GM20000 (cell line): ENCODE data around the gene PAN2.
"Not testable (repeated sequence)": the region's sequence is repeated elsewhere in the genome, so short reads cannot be mapped to it uniquely, and the experiment has no call there.

Source experiments
- DNase-seq: peaks from one replicate; pipeline ENCODE4 v3.0.0; 2012; ENCODE audit warnings: low spot score
- CTCF ChIP-seq: IDR thresholded peaks from 2 replicates; pipeline ENCODE4 v1.5.1; 2012; ENCODE audit warnings: mild to moderate bottlenecking, control low read depth; ENCODE audit errors: extremely low read depth, missing control alignments

Gene PAN2

GRCh38 chr12:56330936-56331490, 2.8 kb downstream of the PAN2 start:
- no peak for TF ChIP-seq CTCF
- DNase-seq = no peak

- DNase-seq = no peak
- no peak for TF ChIP-seq CTCF
Measured at GRCh38 chr12:56326533-56326932, 7.3 kb downstream of the PAN2 start.

GRCh38 chr12:56326126-56326525, 7.7 kb downstream of the PAN2 start:
- TF ChIP-seq CTCF = no peak
- no peak for DNase-seq

- no peak for TF ChIP-seq CTCF
- no peak for DNase-seq
Measured at GRCh38 chr12:56324206-56324605, 9.6 kb downstream of the PAN2 start.

GRCh38 chr12:56321610-56322009, 12.2 kb downstream of the PAN2 start:
- not testable (repeated sequence) for DNase-seq

GRCh38 chr12:56321027-56321426, 12.8 kb downstream of the PAN2 start:
- no peak for DNase-seq
- TF ChIP-seq CTCF = no peak

GRCh38 chr12:56317675-56318074, 16.1 kb downstream of the PAN2 start:
- no peak for DNase-seq
- no peak for TF ChIP-seq CTCF
